Panc1 (cell line): ENCODE measurements around the gene ATP9A.

ENCODE experiments used
- POLR2AphosphoS5 ChIP-seq: IDR thresholded peaks from 2 replicates; pipeline ENCODE4 v1.6.1; 2012; ENCODE audit warnings: mild to moderate bottlenecking, low read depth, low read length, moderate library complexity
- SIN3A ChIP-seq: IDR thresholded peaks from 2 replicates; pipeline ENCODE4 v1.6.1; 2012; ENCODE audit warnings: low read depth, mild to moderate bottlenecking, low read length, moderate library complexity, borderline replicate concordance; ENCODE audit not compliant: insufficient read depth
- TCF7L2 ChIP-seq: IDR thresholded peaks from 2 replicates; pipeline ENCODE4 v1.6.1; 2011; ENCODE audit warnings: mild to moderate bottlenecking, low read depth, low read length, inconsistent platforms
- TF ChIP-seq, protein P1 (sequence below): fragments of 450-650 bp; IDR thresholded peaks from 2 replicates; pipeline ENCODE4 v1.5.1; 2017; ENCODE audit warnings: mild to moderate bottlenecking
- TF ChIP-seq, protein P2 (sequence below), 2 experiments: IDR thresholded peaks; 2 replicates each; pipeline ENCODE4 v1.6.1; 2011 to 2012; ENCODE audit warnings: low read depth in 2 of 2, control low read depth in 1 of 2, low read length in 1 of 2, mild to moderate bottlenecking in 1 of 2, moderate library complexity in 1 of 2; ENCODE audit not compliant: insufficient read depth in 1 of 2

- TF ChIP-seq, protein P1, sequence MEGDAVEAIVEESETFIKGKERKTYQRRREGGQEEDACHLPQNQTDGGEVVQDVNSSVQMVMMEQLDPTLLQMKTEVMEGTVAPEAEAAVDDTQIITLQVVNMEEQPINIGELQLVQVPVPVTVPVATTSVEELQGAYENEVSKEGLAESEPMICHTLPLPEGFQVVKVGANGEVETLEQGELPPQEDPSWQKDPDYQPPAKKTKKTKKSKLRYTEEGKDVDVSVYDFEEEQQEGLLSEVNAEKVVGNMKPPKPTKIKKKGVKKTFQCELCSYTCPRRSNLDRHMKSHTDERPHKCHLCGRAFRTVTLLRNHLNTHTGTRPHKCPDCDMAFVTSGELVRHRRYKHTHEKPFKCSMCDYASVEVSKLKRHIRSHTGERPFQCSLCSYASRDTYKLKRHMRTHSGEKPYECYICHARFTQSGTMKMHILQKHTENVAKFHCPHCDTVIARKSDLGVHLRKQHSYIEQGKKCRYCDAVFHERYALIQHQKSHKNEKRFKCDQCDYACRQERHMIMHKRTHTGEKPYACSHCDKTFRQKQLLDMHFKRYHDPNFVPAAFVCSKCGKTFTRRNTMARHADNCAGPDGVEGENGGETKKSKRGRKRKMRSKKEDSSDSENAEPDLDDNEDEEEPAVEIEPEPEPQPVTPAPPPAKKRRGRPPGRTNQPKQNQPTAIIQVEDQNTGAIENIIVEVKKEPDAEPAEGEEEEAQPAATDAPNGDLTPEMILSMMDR = no peak
- no peak for TF ChIP-seq POLR2AphosphoS5
- TF ChIP-seq SIN3A = no peak
- TF ChIP-seq, protein P2, sequence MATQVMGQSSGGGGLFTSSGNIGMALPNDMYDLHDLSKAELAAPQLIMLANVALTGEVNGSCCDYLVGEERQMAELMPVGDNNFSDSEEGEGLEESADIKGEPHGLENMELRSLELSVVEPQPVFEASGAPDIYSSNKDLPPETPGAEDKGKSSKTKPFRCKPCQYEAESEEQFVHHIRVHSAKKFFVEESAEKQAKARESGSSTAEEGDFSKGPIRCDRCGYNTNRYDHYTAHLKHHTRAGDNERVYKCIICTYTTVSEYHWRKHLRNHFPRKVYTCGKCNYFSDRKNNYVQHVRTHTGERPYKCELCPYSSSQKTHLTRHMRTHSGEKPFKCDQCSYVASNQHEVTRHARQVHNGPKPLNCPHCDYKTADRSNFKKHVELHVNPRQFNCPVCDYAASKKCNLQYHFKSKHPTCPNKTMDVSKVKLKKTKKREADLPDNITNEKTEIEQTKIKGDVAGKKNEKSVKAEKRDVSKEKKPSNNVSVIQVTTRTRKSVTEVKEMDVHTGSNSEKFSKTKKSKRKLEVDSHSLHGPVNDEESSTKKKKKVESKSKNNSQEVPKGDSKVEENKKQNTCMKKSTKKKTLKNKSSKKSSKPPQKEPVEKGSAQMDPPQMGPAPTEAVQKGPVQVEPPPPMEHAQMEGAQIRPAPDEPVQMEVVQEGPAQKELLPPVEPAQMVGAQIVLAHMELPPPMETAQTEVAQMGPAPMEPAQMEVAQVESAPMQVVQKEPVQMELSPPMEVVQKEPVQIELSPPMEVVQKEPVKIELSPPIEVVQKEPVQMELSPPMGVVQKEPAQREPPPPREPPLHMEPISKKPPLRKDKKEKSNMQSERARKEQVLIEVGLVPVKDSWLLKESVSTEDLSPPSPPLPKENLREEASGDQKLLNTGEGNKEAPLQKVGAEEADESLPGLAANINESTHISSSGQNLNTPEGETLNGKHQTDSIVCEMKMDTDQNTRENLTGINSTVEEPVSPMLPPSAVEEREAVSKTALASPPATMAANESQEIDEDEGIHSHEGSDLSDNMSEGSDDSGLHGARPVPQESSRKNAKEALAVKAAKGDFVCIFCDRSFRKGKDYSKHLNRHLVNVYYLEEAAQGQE (IDR thresholded peaks at IDR 0.05; ENCODE audit: insufficient read depth in 1 of 2, low read depth in 2 of 2, low read length in 1 of 2) = no peak
- no peak for TF ChIP-seq TCF7L2
Observed at GRCh38 chr20:51641866-51642265, 126.3 kb downstream of the ATP9A start.
